Esophagus muscularis mucosa (tissue), 4 donors: ENCODE data around the gene ZBED2. TPM values are rescaled to one million over a fixed set of nuclear protein-coding genes. Genes with fewer than 3 reads are reported as not detected.

Source experiments
- DNase-seq: peaks from one replicate; pipeline ENCODE4 v3.0.0-alpha.2; 2017; ENCODE audit errors: extremely low spot score
- H3K27ac ChIP-seq, 4 donors: fragments of 200-600 bp; sonication (generic); replicated peaks in 1 of 4; 1 replicate in 3 of 4; 2 replicates in 1 of 4; pipeline ENCODE4 v1.5.1; 2016 to 2019; ENCODE audit warnings: mild to moderate bottlenecking in 1 of 4
- H3K27me3 ChIP-seq, 4 donors: fragments of 200-600 bp; sonication (generic); one replicate each; pipeline versions ENCODE4 v1.5.1 to v1.6.0; 2016 to 2019
- H3K36me3 ChIP-seq, 4 donors: fragments of 200-600 bp; sonication (generic); one replicate each; pipeline ENCODE4 v1.5.1; 2016 to 2019
- H3K4me1 ChIP-seq, 4 donors: fragments of 200-600 bp; sonication (generic); one replicate each; pipeline ENCODE4 v1.5.1; 2016 to 2019
- H3K4me3 ChIP-seq, 4 donors: fragments of 200-600 bp; sonication (generic); 1 replicate in 2 of 4; 2 replicates in 2 of 4; pipeline ENCODE4 v1.5.1; 2016 to 2019; ENCODE audit warnings: mild to moderate bottlenecking in 4 of 4, moderate library complexity in 1 of 4
- H3K9me3 ChIP-seq, 4 donors: fragments of 200-600 bp; sonication (generic); 1 replicate in 3 of 4; 2 replicates in 1 of 4; pipeline ENCODE4 v1.5.1; 2016 to 2019
- CTCF ChIP-seq, 3 experiments: fragments of 200-600 bp in 2 of 3; fragments of 450-650 bp in 1 of 3; sonication (generic) in 2 of 3; IDR thresholded peaks; one replicate each; pipeline ENCODE4 v1.5.1; 2017 to 2019; ENCODE audit warnings: antibody characterized with exemption in 3 of 3, mild to moderate bottlenecking in 2 of 3, moderate library complexity in 1 of 3
- EP300 ChIP-seq: sonication (generic); formaldehyde crosslinking; IDR thresholded peaks from one replicate; pipeline ENCODE4 v1.6.1; 2017; ENCODE audit warnings: antibody characterized with exemption
- POLR2A ChIP-seq: fragments of 450-650 bp; IDR thresholded peaks from one replicate; pipeline ENCODE4 v1.6.1; 2017; ENCODE audit warnings: antibody characterized with exemption, moderate library complexity, mild to moderate bottlenecking, low read depth
- POLR2AphosphoS5 ChIP-seq, 2 donors: sonication (generic); formaldehyde crosslinking; IDR thresholded peaks; one replicate each; pipeline ENCODE4 v1.6.1; 2017; ENCODE audit warnings: antibody characterized with exemption in 2 of 2
- WGBS: methylation state at CpG from one replicate; pipeline ENCODE4 v1.1.5; 2018; 5-methylcytosine and 5-hydroxymethylcytosine counted together
- intact Hi-C: fragments of 100-400 bp; cut with DNase I; formaldehyde crosslinking; loops from one replicate; pipeline ENCODE4 v1.15.1; 2023
- total RNA-seq, 4 donors: library from RNA; depleted of rRNA; stranded (reverse); fragments of >200 nt; gene quantifications; one replicate each; pipeline versions ENCODE4 v1.1.0 to v1.2.1, GENCODE V29; 2016

Gene ZBED2
- total RNA-seq, 4 donors from 2014 or later: 0.13 TPM; not detected in 3

GRCh38 chr3:111592936-111593335 is 2.2 kb downstream of the ZBED2 start:
- intact Hi-C loops: no loop called here
- WGBS: 80% methylated on average over 5 of the region's 5 CpGs

GRCh38 chr3:111592143-111592542 is 3.0 kb downstream of the ZBED2 start:
- H3K4me3 ChIP-seq: no peak overlapping the region
- H3K27me3 ChIP-seq: no peaks in the 10 kb centered on the region
- no peak for DNase-seq
- H3K4me1 ChIP-seq: no peaks in the 10 kb centered on the region
- no peaks in the 10 kb centered on the region for H3K36me3 ChIP-seq
- intact Hi-C loops: no loop called here
- no peak overlapping the region for H3K27ac ChIP-seq
- no peaks in the 10 kb centered on the region for H3K9me3 ChIP-seq
- TF ChIP-seq POLR2A: no peak
- TF ChIP-seq CTCF (IDR thresholded peaks at IDR 0.05): no peak
- no peak for TF ChIP-seq POLR2AphosphoS5 (IDR thresholded peaks at IDR 0.05)
- no peak for TF ChIP-seq EP300

More at GRCh38 chr3:111592936-111593335, 2.2 kb downstream of the ZBED2 start:
- H3K36me3 ChIP-seq: no peaks in the 10 kb centered on the region
- no peak for DNase-seq
- no peak overlapping the region for H3K4me3 ChIP-seq
- H3K9me3 ChIP-seq: no peaks in the 10 kb centered on the region
- H3K27me3 ChIP-seq: no peaks in the 10 kb centered on the region
- no peak overlapping the region for H3K27ac ChIP-seq
- no peak for TF ChIP-seq EP300
- no peak for TF ChIP-seq POLR2A
- TF ChIP-seq CTCF (IDR thresholded peaks at IDR 0.05): no peak
- TF ChIP-seq POLR2AphosphoS5 (IDR thresholded peaks at IDR 0.05): no peak
- H3K4me1 ChIP-seq: no peaks in the 10 kb centered on the region

GRCh38 chr3:111591555-111591954 is 3.6 kb downstream of the ZBED2 start:
- 96% methylated on average over 3 of the region's 3 CpGs for WGBS
- no peaks in the 10 kb centered on the region for H3K4me1 ChIP-seq
- no peaks in the 10 kb centered on the region for H3K27me3 ChIP-seq
- no peak overlapping the region for H3K4me3 ChIP-seq
- no peaks in the 10 kb centered on the region for H3K36me3 ChIP-seq
- DNase-seq: peak; percentile 80
- H3K9me3 ChIP-seq: no peaks in the 10 kb centered on the region
- no peak overlapping the region for H3K27ac ChIP-seq
- intact Hi-C loops: no loop called here
- no peak for TF ChIP-seq POLR2AphosphoS5 (IDR thresholded peaks at IDR 0.05)
- no peak for TF ChIP-seq EP300
- no peak for TF ChIP-seq POLR2A
- TF ChIP-seq CTCF (IDR thresholded peaks at IDR 0.05): no peak

GRCh38 chr3:111590143-111590491 is 5.0 kb downstream of the ZBED2 start:
- WGBS: 92% methylated on average over 1 of the region's 1 CpG
- Histone ChIP-seq H3K9me3 (no peaks in the 10 kb centered on the region), H3K27me3 (no peaks in the 10 kb centered on the region), H3K4me3 (no peak overlapping the region), H3K27ac (no peak overlapping the region), H3K4me1 (no peaks in the 10 kb centered on the region), H3K36me3 (no peaks in the 10 kb centered on the region)
- TF ChIP-seq POLR2A (no peak), POLR2AphosphoS5 (IDR thresholded peaks at IDR 0.05) (no peak), CTCF (IDR thresholded peaks at IDR 0.05) (no peak)
- no peak for DNase-seq
- intact Hi-C loops: no loop called here

- no peaks in the 10 kb centered on the region for H3K4me1 ChIP-seq
- H3K36me3 ChIP-seq: no peaks in the 10 kb centered on the region
- no peaks in the 10 kb centered on the region for H3K27me3 ChIP-seq
- no peak for DNase-seq
- H3K27ac ChIP-seq: no peak overlapping the region
- no peak overlapping the region for H3K4me3 ChIP-seq
- H3K9me3 ChIP-seq: no peaks in the 10 kb centered on the region
- WGBS: 39% methylated on average over 2 of the region's 2 CpGs
- intact Hi-C loops: no loop called here
- TF ChIP-seq POLR2AphosphoS5 (IDR thresholded peaks at IDR 0.05) (no peak), POLR2A (no peak)
Measured at GRCh38 chr3:111589303-111590142, 5.6 kb downstream of the ZBED2 start.
